Lung (tissue), 12 donors: ENCODE data around the gene TSPAN31. TPM values are rescaled to one million over a fixed set of nuclear protein-coding genes. Genes with fewer than 3 reads are reported as not detected.

Source experiments
- ATAC-seq: fragments of 200-7000 bp; cut with Tn5 transposase; one replicate; pipeline ENCODE4 v1.9.1; 2020; ENCODE audit warnings: moderate number of reproducible peaks; ENCODE audit not compliant: insufficient read depth, low FRiP score
- DNase-seq, 3 donors: peaks; one replicate each; pipeline ENCODE4 v3.0.0-alpha.2; 2013 to 2017
- H3K27ac ChIP-seq, 2 donors: one replicate each; pipeline ENCODE4 v1.5.1; 2013; ENCODE audit warnings: mild to moderate bottlenecking in 2 of 2, moderate library complexity in 2 of 2, control low read depth in 1 of 2, inconsistent platforms in 1 of 2, low read depth in 1 of 2, low read length in 1 of 2
- H3K27me3 ChIP-seq, 3 donors: one replicate each; pipeline ENCODE4 v1.5.1; 2013; ENCODE audit warnings: low read length in 2 of 3; ENCODE audit not compliant: control insufficient read depth in 3 of 3, insufficient read depth in 3 of 3
- H3K36me3 ChIP-seq, 4 donors: one replicate each; pipeline ENCODE4 v1.5.1; 2013; ENCODE audit warnings: low read length in 4 of 4, mild to moderate bottlenecking in 1 of 4, moderate library complexity in 1 of 4; ENCODE audit not compliant: control insufficient read depth in 4 of 4, insufficient read depth in 4 of 4
- H3K4me1 ChIP-seq, 5 donors: one replicate each; pipeline ENCODE4 v1.5.1; 2013; ENCODE audit warnings: low read length in 5 of 5, mild to moderate bottlenecking in 2 of 5, moderate library complexity in 1 of 5; ENCODE audit not compliant: control insufficient read depth in 5 of 5, insufficient read depth in 5 of 5
- H3K4me3 ChIP-seq: one replicate; pipeline ENCODE4 v1.5.1; 2013; ENCODE audit warnings: mild to moderate bottlenecking, control low read depth, moderate library complexity
- H3K9ac ChIP-seq, 2 donors: one replicate each; pipeline ENCODE4 v1.5.1; 2013; ENCODE audit warnings: low read length in 2 of 2, control low read depth in 1 of 2; ENCODE audit not compliant: insufficient read depth in 1 of 2
- H3K9me3 ChIP-seq, 4 donors: one replicate each; pipeline ENCODE4 v1.5.1; 2013; ENCODE audit warnings: low read length in 3 of 4, mild to moderate bottlenecking in 1 of 4, moderate library complexity in 1 of 4; ENCODE audit not compliant: control insufficient read depth in 4 of 4, insufficient read depth in 3 of 4
- CTCF ChIP-seq: IDR thresholded peaks from 2 replicates; pipeline ENCODE4 v1.5.1; 2012; ENCODE audit warnings: mild to moderate bottlenecking; ENCODE audit errors: control extremely low read depth, extremely low read depth
- WGBS, 2 donors: extraction: QIAGEN DNeasy Blood & Tissue Kit; methylation state at CpG; one replicate each; pipeline ENCODE4 v1.1.7; 2013; 5-methylcytosine and 5-hydroxymethylcytosine counted together
- polyA plus RNA-seq, 2 donors: library from polyadenylated mRNA; stranded (reverse); fragments of 200-250 nt; gene quantifications; one replicate each; pipeline ENCODE4 v1.2.1, GENCODE V29; 2013
- total RNA-seq, 2 donors: library from RNA; depleted of rRNA in 1 of 2; stranded (reverse); fragments of >200 nt in 1 of 2; gene quantifications; one replicate each; pipeline ENCODE4 v1.2.1, GENCODE V29; 2014 to 2021
- donor health status: control.
- donor health status: control.
- donor health status: Bipolar disorder and iron deficiency.
- donor health status: healthy.
- donor health status: DM: yes; HTN: yes; CAD: no.

Gene TSPAN31
- total and polyA plus RNA-seq, 4 donors: 32.4 to 61.1 (median 46.1) TPM

- DNase-seq: no peak
- no peak for TF ChIP-seq CTCF
- peaks cover 6 to 35% (median 15%) of the 10 kb centered on the region in 5 donors for H3K4me1 ChIP-seq
Observed at GRCh38 chr12:57767876-57768275, 23.0 kb downstream of the TSPAN31 start.

GRCh38 chr12:57769594-57769993, 24.8 kb downstream of the TSPAN31 start:
- ATAC-seq: no peak
- 97 to 99% methylated on average over 11 of the region's 11 CpGs for WGBS, 2 donors
- Histone ChIP-seq H3K27ac (no peak overlapping the region), H3K4me1 (peaks cover 6 to 39% (median 15%) of the 10 kb centered on the region in 5 donors), H3K36me3 (peaks cover 3 to 13% (median 10%) of the 10 kb centered on the region in 4 donors), H3K27me3 (peaks cover 0 to 29% (median 26%) of the 10 kb centered on the region in 3 donors), H3K9ac (no peak overlapping the region), H3K9me3 (no peaks in the 10 kb centered on the region), H3K4me3 (no peak overlapping the region)
- no peak for DNase-seq
- no peak for TF ChIP-seq CTCF

More at GRCh38 chr12:57767876-57768275, 23.0 kb downstream of the TSPAN31 start:
- Histone ChIP-seq H3K27ac (no peak overlapping the region), H3K4me3 (no peak overlapping the region), H3K9me3 (no peaks in the 10 kb centered on the region), H3K27me3 (peaks cover 0 to 46% (median 44%) of the 10 kb centered on the region in 3 donors), H3K36me3 (peaks cover 3 to 13% (median 8%) of the 10 kb centered on the region in 4 donors), H3K9ac (no peak overlapping the region)
- ATAC-seq: no peak
- WGBS, 2 donors: 90 to 92% methylated on average over 3 of the region's 3 CpGs

- Histone ChIP-seq H3K9ac (no peak overlapping the region), H3K9me3 (no peaks in the 10 kb centered on the region), H3K4me3 (no peak overlapping the region), H3K4me1 (peaks cover 6 to 30% (median 10%) of the 10 kb centered on the region in 5 donors), H3K27ac (no peak overlapping the region), H3K36me3 (peaks cover 3 to 13% (median 11%) of the 10 kb centered on the region in 4 donors), H3K27me3 (peaks cover 0 to 17% (median 16%) of the 10 kb centered on the region in 3 donors)
- DNase-seq: no peak
- ATAC-seq: no peak
- WGBS, 2 donors: 85 to 88% methylated on average over 4 of the region's 4 CpGs
- TF ChIP-seq CTCF: no peak
Observed at GRCh38 chr12:57770734-57771133, 25.9 kb downstream of the TSPAN31 start.
